Umbilical cord (tissue), 2 donors: ENCODE measurements around the gene TTBK1. TPM values are rescaled to one million over a fixed set of nuclear protein-coding genes. Genes with fewer than 3 reads are reported as not detected.

Experiments used
- DNase-seq: peaks from one replicate; pipeline ENCODE4 v3.0.0-alpha.2; 2015; ENCODE audit warnings: low spot score
- total RNA-seq: library from RNA; depleted of rRNA; stranded (reverse); fragments of >200 nt; gene quantifications from one replicate; pipeline ENCODE4 v1.2.3, GENCODE V29; 2014; ENCODE audit warnings: low replicate concordance; ENCODE audit not compliant: insufficient read depth

The TTBK1 gene
- total RNA-seq, 1 donor from 2014 or later, result 0.48 TPM

GRCh38 chr6:43303751-43304331 is 60.6 kb downstream of the TTBK1 start:
- no peak for DNase-seq

GRCh38 chr6:43304361-43304760 is 61.1 kb downstream of the TTBK1 start:
- no peak for DNase-seq

- DNase-seq, result no peak
Observed at GRCh38 chr6:43304882-43305281, 61.6 kb downstream of the TTBK1 start.

- DNase-seq, result no peak
Observed at GRCh38 chr6:43306086-43306485, 62.8 kb downstream of the TTBK1 start.

- no peak for DNase-seq
Observed at GRCh38 chr6:43307451-43308100, 64.3 kb downstream of the TTBK1 start.

GRCh38 chr6:43308101-43308989 is 65.1 kb downstream of the TTBK1 start, which contains the start of gene CRIP3:
Gene CRIP3 (minus strand): TSS chr6:43308826. CDS start chr6:43308792, 34 bp downstream.
- DNase-seq, result peak; percentile 18

- DNase-seq, result no peak
Observed at GRCh38 chr6:43308990-43309477, 65.8 kb downstream of the TTBK1 start.

- no peak for DNase-seq
Observed at GRCh38 chr6:43310134-43310533, 66.9 kb downstream of the TTBK1 start.

- DNase-seq, result no peak
Observed at GRCh38 chr6:43310624-43311023, 67.3 kb downstream of the TTBK1 start.

- no peak for DNase-seq
Observed at GRCh38 chr6:43311666-43312065, 68.4 kb downstream of the TTBK1 start.

GRCh38 chr6:43313813-43314212 is 70.5 kb downstream of the TTBK1 start:
- DNase-seq, result no peak

GRCh38 chr6:43318011-43318410 is 74.7 kb downstream of the TTBK1 start:
- no peak for DNase-seq

GRCh38 chr6:43325876-43326275 is 82.6 kb downstream of the TTBK1 start:
- no peak for DNase-seq

- DNase-seq, result no peak
Observed at GRCh38 chr6:43328528-43328927, 85.2 kb downstream of the TTBK1 start.

GRCh38 chr6:43331470-43331869 is 88.2 kb downstream of the TTBK1 start:
- no peak for DNase-seq

- no peak for DNase-seq
Observed at GRCh38 chr6:43331891-43332290, 88.6 kb downstream of the TTBK1 start.

- peak; percentile 66 for DNase-seq
Observed at GRCh38 chr6:43334466-43335095, 91.3 kb downstream of the TTBK1 start.

- DNase-seq, result no peak
Observed at GRCh38 chr6:43335469-43335868, 92.2 kb downstream of the TTBK1 start.

- no peak for DNase-seq
Observed at GRCh38 chr6:43336382-43336781, 93.1 kb downstream of the TTBK1 start.
